HepG2 (cell line): ENCODE data around the gene ZNF586. TPM values are rescaled to one million over a fixed set of nuclear protein-coding genes. Genes with fewer than 3 reads are reported as not detected.
"Not testable (repeated sequence)": the region's sequence is repeated elsewhere in the genome, so short reads cannot be mapped to it uniquely, and the experiment has no call there.

Experiments
- CEBPG ChIP-seq: IDR thresholded peaks from 2 replicates; pipeline ENCODE4 v1.6.1; 2016
- ELF3 ChIP-seq: IDR thresholded peaks from 2 replicates; pipeline ENCODE4 v1.6.1; 2016; ENCODE audit warnings: missing genetic modification reagents, missing compliant biosample characterization
- ERF ChIP-seq: IDR thresholded peaks from 2 replicates; pipeline ENCODE4 v1.6.1; 2018; ENCODE audit warnings: missing biosample characterization, missing genetic modification reagents
- FOXA3 ChIP-seq: IDR thresholded peaks from 2 replicates; pipeline ENCODE4 v1.6.1; 2016; ENCODE audit warnings: missing genetic modification reagents, missing compliant biosample characterization
- KDM3A ChIP-seq: IDR thresholded peaks from 2 replicates; pipeline ENCODE4 v1.6.1; 2018; ENCODE audit warnings: low read depth, missing compliant biosample characterization
- LCORL ChIP-seq, 2 experiments: fragments of 450-650 bp in 1 of 2; sonication (generic) in 1 of 2; formaldehyde crosslinking in 1 of 2; IDR thresholded peaks; 2 replicates each; pipeline versions ENCODE4 v1.5.0 to v1.6.1; 2017 to 2020; ENCODE audit warnings: antibody characterized with exemption in 1 of 2, missing genetic modification reagents in 1 of 2
- MIXL1 ChIP-seq: IDR thresholded peaks from 2 replicates; pipeline ENCODE4 v1.6.1; 2016
- MXI1 ChIP-seq: IDR thresholded peaks from 3 replicates; pipeline ENCODE4 v1.6.1; 2012; ENCODE audit warnings: low read depth, low read length, inconsistent platforms, borderline replicate concordance
- NCOA2 ChIP-seq: sonication (generic); formaldehyde crosslinking; IDR thresholded peaks from 2 replicates; pipeline ENCODE4 v1.8.0; 2022; ENCODE audit warnings: inconsistent platforms
- SALL1 ChIP-seq: sonication (generic); formaldehyde crosslinking; IDR thresholded peaks from 2 replicates; pipeline ENCODE4 v1.8.0; 2022; ENCODE audit warnings: mild to moderate bottlenecking, missing genetic modification reagents
- SAP130 ChIP-seq: IDR thresholded peaks from 2 replicates; pipeline ENCODE4 v1.6.1; 2016; ENCODE audit warnings: low read depth
- SOX13 ChIP-seq, 3 experiments: fragments of 450-650 bp in 1 of 3; sonication (generic) in 1 of 3; formaldehyde crosslinking in 1 of 3; IDR thresholded peaks in 2 of 3; conservative IDR thresholded peaks in 1 of 3; 2 replicates each; pipeline versions ENCODE4 v1.5.0 to v1.6.1; 2016 to 2020; ENCODE audit warnings: antibody characterized with exemption in 1 of 3, mild to moderate bottlenecking in 1 of 3, missing compliant biosample characterization in 1 of 3, missing genetic modification reagents in 1 of 3, moderate library complexity in 1 of 3
- ZFP36L1 ChIP-seq: sonication (generic); formaldehyde crosslinking; IDR thresholded peaks from 2 replicates; pipeline ENCODE4 v1.8.0; 2022; ENCODE audit warnings: mild to moderate bottlenecking, missing genetic modification reagents, moderate library complexity
- ZMYM3 ChIP-seq: sonication (generic); formaldehyde crosslinking; IDR thresholded peaks from 2 replicates; pipeline ENCODE4 v1.5.1; 2020; ENCODE audit warnings: mild to moderate bottlenecking, missing genetic modification reagents
- ZNF224 ChIP-seq: sonication (generic); formaldehyde crosslinking; IDR thresholded peaks from 2 replicates; pipeline ENCODE4 v1.5.0; 2020; ENCODE audit warnings: mild to moderate bottlenecking, missing genetic modification reagents
- ZNF761 ChIP-seq: sonication (generic); formaldehyde crosslinking; conservative IDR thresholded peaks from 2 replicates; pipeline ENCODE4 v1.4.0; 2020; ENCODE audit warnings: mild to moderate bottlenecking, missing genetic modification reagents
- polyA plus RNA-seq, 8 experiments: library from polyadenylated mRNA; depleted of rRNA in 3 of 8; stranded (reverse) in 7 of 8; unstranded in 1 of 8; fragments of >200 nt; fragmentation: Illumina TruSeq in 4 of 8; extraction: Trizol in 4 of 8; gene quantifications; 2 replicates each; pipeline versions ENCODE4 v1.2.1 to v1.2.3, GENCODE V29; 2011 to 2016; ENCODE audit warnings: low read depth in 4 of 8, missing spikeins in 1 of 8, mixed read lengths in 1 of 8; ENCODE audit not compliant: insufficient read depth in 1 of 8
- total RNA-seq, 5 experiments: library from RNA; depleted of rRNA; stranded (reverse); fragments of >200 nt; fragmentation: Illumina TruSeq; extraction: Trizol; gene quantifications; 2 replicates each; pipeline ENCODE4 v1.2.3, GENCODE V29; 2016; ENCODE audit warnings: low read depth in 1 of 5
- TF ChIP-seq, protein P1 (sequence below): IDR thresholded peaks from 2 replicates; pipeline ENCODE4 v1.6.1; 2016; ENCODE audit warnings: mild to moderate bottlenecking
- TF ChIP-seq, protein P2 (sequence below): sonication (generic); formaldehyde crosslinking; IDR thresholded peaks from 2 replicates; pipeline ENCODE4 v1.4.0; 2020; ENCODE audit warnings: missing genetic modification reagents, borderline replicate concordance
- TF ChIP-seq, protein P3 (sequence below): IDR thresholded peaks from 2 replicates; pipeline ENCODE4 v1.6.1; 2016; ENCODE audit warnings: missing compliant biosample characterization, missing genetic modification reagents, borderline replicate concordance

The ZNF586 gene
- total and polyA plus RNA-seq, 2 of the 13 experiments (the other 11 are each of a cell fraction or from before 2014, with no cell fraction given) = 0.50 to 3.4 TPM

DNA sequence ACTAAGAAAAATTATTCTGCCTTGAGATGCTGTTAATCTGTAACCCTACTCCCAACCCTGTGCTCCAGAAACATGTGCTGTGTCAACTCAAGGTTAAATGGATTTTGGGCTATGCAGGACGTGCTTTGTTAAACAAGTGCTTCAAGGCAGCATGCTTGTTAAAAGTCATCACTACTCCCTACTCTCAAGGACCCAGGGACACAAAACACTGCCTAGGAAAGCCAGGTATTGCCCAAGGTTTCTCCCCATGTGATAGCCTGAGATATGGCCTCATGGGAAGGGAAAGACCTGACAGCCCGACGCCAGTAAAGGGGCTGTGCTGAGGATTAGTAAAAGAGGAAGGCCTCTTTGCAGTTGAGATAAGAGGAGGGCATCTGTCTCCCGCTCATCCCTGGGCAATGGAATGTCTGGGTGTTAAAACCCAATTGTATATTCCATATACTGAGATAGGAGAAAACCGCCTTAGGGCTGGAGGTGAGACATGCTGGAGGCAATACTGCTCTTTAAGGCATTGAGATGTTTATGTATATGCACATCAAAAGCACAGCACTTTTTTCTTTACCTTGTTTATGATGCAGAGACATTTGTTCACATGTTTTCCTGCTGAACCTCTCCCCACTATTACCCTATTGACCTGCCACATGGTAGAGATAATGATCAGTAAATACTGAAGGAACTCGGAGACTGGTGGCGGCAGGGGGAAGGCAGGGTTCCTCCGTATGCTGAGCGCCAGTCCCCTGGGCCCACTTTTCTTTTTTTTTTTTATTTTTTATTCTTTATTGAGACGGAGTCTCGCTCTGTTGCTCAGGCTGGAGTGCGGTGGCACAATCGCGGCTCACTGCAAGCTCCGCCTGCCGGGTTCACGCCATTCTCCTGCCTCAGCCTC is 41.2 kb downstream of the ZNF586 start (continued):
- TF ChIP-seq SAP130 = peak; percentile 67
- TF ChIP-seq LCORL, SOX13 (IDR thresholded peaks at IDR 0.05): not testable (repeated sequence)
- TF ChIP-seq LCORL (CRISPR knock-in tag; IDR thresholded peaks at IDR 0.05) = peak; percentile 63
- TF ChIP-seq ZNF761 (CRISPR knock-in tag) = 0 out of 2 replicates have a peak, but pooled peaks have one; percentile 34
- peak; percentile 66 for TF ChIP-seq SALL1
- TF ChIP-seq ZMYM3 (CRISPR knock-in tag) = 0 out of 2 replicates have a peak, but pooled peaks have one; percentile 24
- 0 out of 2 replicates have a peak, but pooled peaks have one; percentile 18 for TF ChIP-seq NCOA2 (CRISPR knock-in tag)
- TF ChIP-seq ZNF224 (CRISPR knock-in tag) = 0 out of 2 replicates have a peak, but pooled peaks have one; percentile 36
- peak; percentile 75 for TF ChIP-seq CEBPG (CRISPR knock-in tag)
- peak; percentile 46; the same call in 1 of the 2 replicates for TF ChIP-seq ELF3
- TF ChIP-seq ERF (CRISPR knock-in tag) = 0 out of 2 replicates have a peak, but pooled peaks have one; percentile 9
- TF ChIP-seq, protein P1, sequence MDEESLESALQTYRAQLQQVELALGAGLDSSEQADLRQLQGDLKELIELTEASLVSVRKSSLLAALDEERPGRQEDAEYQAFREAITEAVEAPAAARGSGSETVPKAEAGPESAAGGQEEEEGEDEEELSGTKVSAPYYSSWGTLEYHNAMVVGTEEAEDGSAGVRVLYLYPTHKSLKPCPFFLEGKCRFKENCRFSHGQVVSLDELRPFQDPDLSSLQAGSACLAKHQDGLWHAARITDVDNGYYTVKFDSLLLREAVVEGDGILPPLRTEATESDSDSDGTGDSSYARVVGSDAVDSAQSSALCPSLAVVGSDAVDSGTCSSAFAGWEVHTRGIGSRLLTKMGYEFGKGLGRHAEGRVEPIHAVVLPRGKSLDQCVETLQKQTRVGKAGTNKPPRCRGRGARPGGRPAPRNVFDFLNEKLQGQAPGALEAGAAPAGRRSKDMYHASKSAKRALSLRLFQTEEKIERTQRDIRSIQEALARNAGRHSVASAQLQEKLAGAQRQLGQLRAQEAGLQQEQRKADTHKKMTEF = peak; percentile 42; the same call in 1 of the 2 replicates
- TF ChIP-seq ZFP36L1 (CRISPR knock-in tag) = peak; percentile 61; the same call in 1 of the 2 replicates
- peak in 1 of 2 experiments; percentile 44; a peak in 2 of 4 replicates for TF ChIP-seq SOX13 (CRISPR knock-in tag; conservative IDR thresholded peaks at IDR 0.05 in 1 of 2, IDR thresholded peaks at IDR 0.05 in 1 of 2)
- TF ChIP-seq MXI1 = peak; percentile 39; the same call in 1 of the 3 replicates
- TF ChIP-seq, protein P2, sequence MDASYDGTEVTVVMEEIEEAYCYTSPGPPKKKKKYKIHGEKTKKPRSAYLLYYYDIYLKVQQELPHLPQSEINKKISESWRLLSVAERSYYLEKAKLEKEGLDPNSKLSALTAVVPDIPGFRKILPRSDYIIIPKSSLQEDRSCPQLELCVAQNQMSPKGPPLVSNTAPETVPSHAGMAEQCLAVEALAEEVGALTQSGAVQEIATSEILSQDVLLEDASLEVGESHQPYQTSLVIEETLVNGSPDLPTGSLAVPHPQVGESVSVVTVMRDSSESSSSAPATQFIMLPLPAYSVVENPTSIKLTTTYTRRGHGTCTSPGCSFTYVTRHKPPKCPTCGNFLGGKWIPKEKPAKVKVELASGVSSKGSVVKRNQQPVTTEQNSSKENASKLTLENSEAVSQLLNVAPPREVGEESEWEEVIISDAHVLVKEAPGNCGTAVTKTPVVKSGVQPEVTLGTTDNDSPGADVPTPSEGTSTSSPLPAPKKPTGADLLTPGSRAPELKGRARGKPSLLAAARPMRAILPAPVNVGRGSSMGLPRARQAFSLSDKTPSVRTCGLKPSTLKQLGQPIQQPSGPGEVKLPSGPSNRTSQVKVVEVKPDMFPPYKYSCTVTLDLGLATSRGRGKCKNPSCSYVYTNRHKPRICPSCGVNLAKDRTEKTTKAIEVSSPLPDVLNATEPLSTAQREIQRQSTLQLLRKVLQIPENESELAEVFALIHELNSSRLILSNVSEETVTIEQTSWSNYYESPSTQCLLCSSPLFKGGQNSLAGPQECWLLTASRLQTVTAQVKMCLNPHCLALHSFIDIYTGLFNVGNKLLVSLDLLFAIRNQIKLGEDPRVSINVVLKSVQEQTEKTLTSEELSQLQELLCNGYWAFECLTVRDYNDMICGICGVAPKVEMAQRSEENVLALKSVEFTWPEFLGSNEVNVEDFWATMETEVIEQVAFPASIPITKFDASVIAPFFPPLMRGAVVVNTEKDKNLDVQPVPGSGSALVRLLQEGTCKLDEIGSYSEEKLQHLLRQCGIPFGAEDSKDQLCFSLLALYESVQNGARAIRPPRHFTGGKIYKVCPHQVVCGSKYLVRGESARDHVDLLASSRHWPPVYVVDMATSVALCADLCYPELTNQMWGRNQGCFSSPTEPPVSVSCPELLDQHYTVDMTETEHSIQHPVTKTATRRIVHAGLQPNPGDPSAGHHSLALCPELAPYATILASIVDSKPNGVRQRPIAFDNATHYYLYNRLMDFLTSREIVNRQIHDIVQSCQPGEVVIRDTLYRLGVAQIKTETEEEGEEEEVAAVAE (CRISPR knock-in tag) = peak; percentile 62; the same call in 1 of the 2 replicates
- TF ChIP-seq FOXA3 (CRISPR knock-in tag) = peak; percentile 77
- 0 out of 2 replicates have a peak, but pooled peaks have one; percentile 16 for TF ChIP-seq KDM3A (CRISPR knock-in tag)
- TF ChIP-seq, protein P3, sequence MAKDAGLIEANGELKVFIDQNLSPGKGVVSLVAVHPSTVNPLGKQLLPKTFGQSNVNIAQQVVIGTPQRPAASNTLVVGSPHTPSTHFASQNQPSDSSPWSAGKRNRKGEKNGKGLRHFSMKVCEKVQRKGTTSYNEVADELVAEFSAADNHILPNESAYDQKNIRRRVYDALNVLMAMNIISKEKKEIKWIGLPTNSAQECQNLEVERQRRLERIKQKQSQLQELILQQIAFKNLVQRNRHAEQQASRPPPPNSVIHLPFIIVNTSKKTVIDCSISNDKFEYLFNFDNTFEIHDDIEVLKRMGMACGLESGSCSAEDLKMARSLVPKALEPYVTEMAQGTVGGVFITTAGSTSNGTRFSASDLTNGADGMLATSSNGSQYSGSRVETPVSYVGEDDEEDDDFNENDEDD (CRISPR knock-in tag) = 0 out of 2 replicates have a peak, but pooled peaks have one; percentile 13
- peak; percentile 59 for TF ChIP-seq MIXL1 (CRISPR knock-in tag)
